Neural progenitor cell (in vitro differentiated cells): ENCODE results near the gene SRXN1. TPM values are rescaled to one million over a fixed set of nuclear protein-coding genes. Genes with fewer than 3 reads are reported as not detected.

Experiments used
- DNase-seq: peaks from one replicate; pipeline ENCODE4 v3.0.0-alpha.2; 2016; ENCODE audit warnings: low spot score
- H2AFZ ChIP-seq: fragments of 200-600 bp; sonication (generic); replicated peaks from 2 replicates; pipeline ENCODE4 v1.6.1; 2016; ENCODE audit warnings: antibody characterized with exemption
- H3F3A ChIP-seq: fragments of 200-600 bp; sonication (generic); 2 replicates; pipeline ENCODE4 v1.6.1; 2016; ENCODE audit warnings: antibody characterized with exemption, low read depth
- H3K27ac ChIP-seq: fragments of 200-600 bp; sonication (generic); 2 replicates; pipeline ENCODE4 v1.5.1; 2016; ENCODE audit warnings: mild to moderate bottlenecking
- H3K27me3 ChIP-seq: fragments of 200-600 bp; sonication (generic); 2 replicates; pipeline ENCODE4 v1.6.1; 2016; ENCODE audit warnings: mild to moderate bottlenecking, moderate library complexity
- H3K36me3 ChIP-seq: fragments of 200-600 bp; sonication (generic); 2 replicates; pipeline ENCODE4 v1.5.1; 2016
- H3K4me1 ChIP-seq: fragments of 200-600 bp; sonication (generic); 2 replicates; pipeline ENCODE4 v1.6.1; 2016; ENCODE audit warnings: mixed run types
- H3K4me2 ChIP-seq: fragments of 200-600 bp; sonication (generic); 2 replicates; pipeline ENCODE4 v1.6.1; 2016
- H3K4me3 ChIP-seq: fragments of 200-600 bp; sonication (generic); 2 replicates; pipeline ENCODE4 v1.5.1; 2016
- H3K79me2 ChIP-seq: fragments of 200-600 bp; sonication (generic); 2 replicates; pipeline ENCODE4 v1.6.1; 2016; ENCODE audit warnings: low read depth
- H3K9ac ChIP-seq: fragments of 200-600 bp; sonication (generic); 2 replicates; pipeline ENCODE4 v1.6.1; 2016
- H3K9me3 ChIP-seq: fragments of 200-600 bp; sonication (generic); 2 replicates; pipeline ENCODE4 v1.5.1; 2016; ENCODE audit warnings: low read depth
- H4K20me1 ChIP-seq: fragments of 200-600 bp; sonication (generic); 2 replicates; pipeline ENCODE4 v1.6.1; 2016; ENCODE audit warnings: low read depth
- H3K27ac Mint-ChIP-seq: 3 replicates; pipeline ENCODE4 v1.8.0; 2021; ENCODE audit warnings: mixed read lengths
- H3K27me3 Mint-ChIP-seq: 2 replicates; pipeline ENCODE4 v1.8.0; 2022; ENCODE audit warnings: low read depth, mild to moderate bottlenecking, inconsistent platforms, moderate library complexity, mixed read lengths; ENCODE audit not compliant: insufficient read depth
- H3K36me3 Mint-ChIP-seq: 3 replicates; pipeline ENCODE4 v1.8.0; 2021; ENCODE audit warnings: mixed read lengths
- H3K4me1 Mint-ChIP-seq: 3 replicates; pipeline ENCODE4 v1.8.0; 2021; ENCODE audit warnings: mixed read lengths
- H3K4me3 Mint-ChIP-seq: 3 replicates; pipeline ENCODE4 v1.8.0; 2021; ENCODE audit warnings: mild to moderate bottlenecking, moderate library complexity, mixed read lengths
- H3K9me3 Mint-ChIP-seq: 3 replicates; pipeline ENCODE4 v1.8.0; 2020; ENCODE audit warnings: mixed read lengths
- CTCF ChIP-seq: fragments of 200-600 bp; sonication (generic); IDR thresholded peaks from 2 replicates; pipeline ENCODE4 v1.5.1; 2017; ENCODE audit warnings: antibody characterized with exemption, mild to moderate bottlenecking
- EZH2 ChIP-seq: fragments of 200-600 bp; sonication (generic); IDR thresholded peaks from 2 replicates; pipeline ENCODE4 v1.6.1; 2017; ENCODE audit warnings: antibody characterized with exemption, mild to moderate bottlenecking, moderate library complexity
- EZH2phosphoT487 ChIP-seq: fragments of 200-600 bp; sonication (generic); IDR thresholded peaks from 2 replicates; pipeline ENCODE4 v1.6.1; 2017; ENCODE audit warnings: antibody characterized with exemption
- total RNA-seq: library from RNA; depleted of rRNA; stranded (reverse); fragments of >200 nt; gene quantifications from 2 replicates; pipeline ENCODE4 v1.2.3, GENCODE V29; 2015; ENCODE audit warnings: low replicate concordance

Gene SRXN1
- total RNA-seq, 1 donor from 2014 or later: 6.8 TPM

GRCh38 chr20:668638-669037 lies 15.6 kb upstream of the SRXN1 start:
- no peak for DNase-seq
- peaks cover 13% of the 10 kb centered on the region for H4K20me1 ChIP-seq
- H3K27me3 Mint-ChIP-seq: peaks cover 32% of the 10 kb centered on the region

GRCh38 chr20:668050-668449 lies 15.1 kb upstream of the SRXN1 start:
- H3K9ac ChIP-seq: no peak overlapping the region
- H3K27ac Mint-ChIP-seq: no peak overlapping the region
- no peak overlapping the region for H3K4me3 ChIP-seq
- H2AFZ ChIP-seq: no peak overlapping the region
- peaks cover 10% of the 10 kb centered on the region for H3K4me1 ChIP-seq
- H4K20me1 ChIP-seq: peaks cover 9% of the 10 kb centered on the region
- H3K27me3 ChIP-seq: peaks cover 32% of the 10 kb centered on the region
- H3K27me3 Mint-ChIP-seq: peaks cover 33% of the 10 kb centered on the region
- no peak for DNase-seq
- no peaks in the 10 kb centered on the region for H3K79me2 ChIP-seq
- no peaks in the 10 kb centered on the region for H3F3A ChIP-seq
- TF ChIP-seq EZH2 (no peak), CTCF (no peak), EZH2phosphoT487 (no peak)
- no peak overlapping the region for H3K4me2 ChIP-seq
- H3K27ac ChIP-seq: no peak overlapping the region
- no peaks in the 10 kb centered on the region for H3K36me3 ChIP-seq
- H3K4me1 Mint-ChIP-seq: peaks cover 17% of the 10 kb centered on the region
- H3K4me3 Mint-ChIP-seq: no peak overlapping the region
- no peaks in the 10 kb centered on the region for H3K9me3 ChIP-seq
- H3K9me3 Mint-ChIP-seq: no peaks in the 10 kb centered on the region
- H3K36me3 Mint-ChIP-seq: no peaks in the 10 kb centered on the region

More at GRCh38 chr20:668638-669037, 15.6 kb upstream of the SRXN1 start:
- H3K36me3 Mint-ChIP-seq: no peaks in the 10 kb centered on the region
- Histone ChIP-seq H3F3A (no peaks in the 10 kb centered on the region), H3K36me3 (no peaks in the 10 kb centered on the region), H3K4me1 (peaks cover 10% of the 10 kb centered on the region), H3K27ac (no peak overlapping the region), H2AFZ (no peak overlapping the region), H3K27me3 (peaks cover 32% of the 10 kb centered on the region), H3K9me3 (no peaks in the 10 kb centered on the region), H3K4me2 (no peak overlapping the region), H3K9ac (no peak overlapping the region), H3K79me2 (no peaks in the 10 kb centered on the region), H3K4me3 (no peak overlapping the region)
- H3K9me3 Mint-ChIP-seq: no peaks in the 10 kb centered on the region
- peaks cover 17% of the 10 kb centered on the region for H3K4me1 Mint-ChIP-seq
- H3K27ac Mint-ChIP-seq: no peak overlapping the region
- H3K4me3 Mint-ChIP-seq: no peak overlapping the region
- TF ChIP-seq CTCF (no peak), EZH2phosphoT487 (no peak), EZH2 (no peak)

GRCh38 chr20:667351-668034 lies 14.5 kb upstream of the SRXN1 start:
- peaks cover 5% of the 10 kb centered on the region for H4K20me1 ChIP-seq
- H3K9me3 Mint-ChIP-seq: no peaks in the 10 kb centered on the region
- peaks cover 35% of the 10 kb centered on the region for H3K27me3 Mint-ChIP-seq
- peaks cover 34% of the 10 kb centered on the region for H3K27me3 ChIP-seq
- H3F3A ChIP-seq: no peaks in the 10 kb centered on the region
- H3K9ac ChIP-seq: no peak overlapping the region
- H3K27ac ChIP-seq: no peak overlapping the region
- H3K4me3 ChIP-seq: no peak overlapping the region
- no peak overlapping the region for H3K27ac Mint-ChIP-seq
- H3K4me1 ChIP-seq: peaks cover 7% of the 10 kb centered on the region
- DNase-seq: peak; percentile 80
- H3K36me3 Mint-ChIP-seq: no peaks in the 10 kb centered on the region
- peaks cover 17% of the 10 kb centered on the region for H3K4me1 Mint-ChIP-seq
- TF ChIP-seq EZH2phosphoT487 (no peak), EZH2 (no peak), CTCF (peak; percentile 96)
- no peak overlapping the region for H3K4me2 ChIP-seq
- no peak overlapping the region for H2AFZ ChIP-seq
- H3K4me3 Mint-ChIP-seq: no peak overlapping the region
- no peaks in the 10 kb centered on the region for H3K9me3 ChIP-seq
- H3K36me3 ChIP-seq: no peaks in the 10 kb centered on the region
- no peaks in the 10 kb centered on the region for H3K79me2 ChIP-seq
